Lung (tissue), 12 donors: ENCODE measurements around the gene PLCG2. TPM values are rescaled to one million over a fixed set of nuclear protein-coding genes. Genes with fewer than 3 reads are reported as not detected.

Experiments used
- ATAC-seq: fragments of 200-7000 bp; cut with Tn5 transposase; one replicate; pipeline ENCODE4 v1.9.1; 2020; ENCODE audit warnings: moderate number of reproducible peaks; ENCODE audit not compliant: insufficient read depth, low FRiP score
- DNase-seq, 3 donors: peaks; one replicate each; pipeline ENCODE4 v3.0.0-alpha.2; 2013 to 2017
- H3K27ac ChIP-seq, 2 donors: one replicate each; pipeline ENCODE4 v1.5.1; 2013; ENCODE audit warnings: mild to moderate bottlenecking in 2 of 2, moderate library complexity in 2 of 2, control low read depth in 1 of 2, inconsistent platforms in 1 of 2, low read depth in 1 of 2, low read length in 1 of 2
- H3K27me3 ChIP-seq, 3 donors: one replicate each; pipeline ENCODE4 v1.5.1; 2013; ENCODE audit warnings: low read length in 2 of 3; ENCODE audit not compliant: control insufficient read depth in 3 of 3, insufficient read depth in 3 of 3
- H3K36me3 ChIP-seq, 4 donors: one replicate each; pipeline ENCODE4 v1.5.1; 2013; ENCODE audit warnings: low read length in 4 of 4, mild to moderate bottlenecking in 1 of 4, moderate library complexity in 1 of 4; ENCODE audit not compliant: control insufficient read depth in 4 of 4, insufficient read depth in 4 of 4
- H3K4me1 ChIP-seq, 5 donors: one replicate each; pipeline ENCODE4 v1.5.1; 2013; ENCODE audit warnings: low read length in 5 of 5, mild to moderate bottlenecking in 2 of 5, moderate library complexity in 1 of 5; ENCODE audit not compliant: control insufficient read depth in 5 of 5, insufficient read depth in 5 of 5
- H3K4me3 ChIP-seq: one replicate; pipeline ENCODE4 v1.5.1; 2013; ENCODE audit warnings: mild to moderate bottlenecking, control low read depth, moderate library complexity
- H3K9ac ChIP-seq, 2 donors: one replicate each; pipeline ENCODE4 v1.5.1; 2013; ENCODE audit warnings: low read length in 2 of 2, control low read depth in 1 of 2; ENCODE audit not compliant: insufficient read depth in 1 of 2
- H3K9me3 ChIP-seq, 4 donors: one replicate each; pipeline ENCODE4 v1.5.1; 2013; ENCODE audit warnings: low read length in 3 of 4, mild to moderate bottlenecking in 1 of 4, moderate library complexity in 1 of 4; ENCODE audit not compliant: control insufficient read depth in 4 of 4, insufficient read depth in 3 of 4
- WGBS, 2 donors: extraction: QIAGEN DNeasy Blood & Tissue Kit; methylation state at CpG; one replicate each; pipeline ENCODE4 v1.1.7; 2013; 5-methylcytosine and 5-hydroxymethylcytosine counted together
- polyA plus RNA-seq, 2 donors: library from polyadenylated mRNA; stranded (reverse); fragments of 200-250 nt; gene quantifications; one replicate each; pipeline ENCODE4 v1.2.1, GENCODE V29; 2013
- total RNA-seq, 2 donors: library from RNA; depleted of rRNA in 1 of 2; stranded (reverse); fragments of >200 nt in 1 of 2; gene quantifications; one replicate each; pipeline ENCODE4 v1.2.1, GENCODE V29; 2014 to 2021
- TF ChIP-seq, protein P1 (sequence below): IDR thresholded peaks from 2 replicates; pipeline ENCODE4 v1.5.1; 2012; ENCODE audit warnings: mild to moderate bottlenecking; ENCODE audit errors: control extremely low read depth, extremely low read depth
- donor health status: control.
- donor health status: control.
- donor health status: Bipolar disorder and iron deficiency.
- donor health status: healthy.
- donor health status: DM: yes; HTN: yes; CAD: no.

The PLCG2 gene
- total and polyA plus RNA-seq, 4 donors = 8.8 to 41.0 (median 29.4) TPM

DNA sequence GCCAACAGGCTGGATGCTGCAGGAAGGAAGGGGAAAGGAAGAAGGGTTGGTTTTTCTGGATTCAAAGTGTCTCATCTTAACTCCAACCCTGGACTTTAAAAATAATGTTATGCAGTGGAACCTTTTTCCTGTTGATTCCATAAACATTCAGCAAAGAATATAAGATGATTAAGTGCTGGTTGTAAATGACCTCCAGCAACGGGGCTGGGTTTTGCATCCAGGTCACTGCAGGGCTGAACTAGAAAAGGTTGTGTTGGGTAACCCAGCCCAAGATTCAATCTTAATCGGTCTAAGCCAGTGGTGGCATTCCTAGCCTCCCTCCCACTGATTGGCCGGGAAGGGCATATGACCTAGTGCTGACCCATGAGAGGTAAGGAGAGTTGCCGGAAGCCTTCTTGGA is 34.2 kb upstream of the PLCG2 start:
- TF ChIP-seq, protein P1, sequence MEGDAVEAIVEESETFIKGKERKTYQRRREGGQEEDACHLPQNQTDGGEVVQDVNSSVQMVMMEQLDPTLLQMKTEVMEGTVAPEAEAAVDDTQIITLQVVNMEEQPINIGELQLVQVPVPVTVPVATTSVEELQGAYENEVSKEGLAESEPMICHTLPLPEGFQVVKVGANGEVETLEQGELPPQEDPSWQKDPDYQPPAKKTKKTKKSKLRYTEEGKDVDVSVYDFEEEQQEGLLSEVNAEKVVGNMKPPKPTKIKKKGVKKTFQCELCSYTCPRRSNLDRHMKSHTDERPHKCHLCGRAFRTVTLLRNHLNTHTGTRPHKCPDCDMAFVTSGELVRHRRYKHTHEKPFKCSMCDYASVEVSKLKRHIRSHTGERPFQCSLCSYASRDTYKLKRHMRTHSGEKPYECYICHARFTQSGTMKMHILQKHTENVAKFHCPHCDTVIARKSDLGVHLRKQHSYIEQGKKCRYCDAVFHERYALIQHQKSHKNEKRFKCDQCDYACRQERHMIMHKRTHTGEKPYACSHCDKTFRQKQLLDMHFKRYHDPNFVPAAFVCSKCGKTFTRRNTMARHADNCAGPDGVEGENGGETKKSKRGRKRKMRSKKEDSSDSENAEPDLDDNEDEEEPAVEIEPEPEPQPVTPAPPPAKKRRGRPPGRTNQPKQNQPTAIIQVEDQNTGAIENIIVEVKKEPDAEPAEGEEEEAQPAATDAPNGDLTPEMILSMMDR = no peak
- Histone ChIP-seq H3K27ac (no peak overlapping the region), H3K36me3 (no peaks in the 10 kb centered on the region), H3K4me1 (peaks cover 0 to 7% (median 0%) of the 10 kb centered on the region in 5 donors), H3K4me3 (no peak overlapping the region), H3K9me3 (no peaks in the 10 kb centered on the region), H3K9ac (no peak overlapping the region), H3K27me3 (peaks cover 0 to 7% (median 0%) of the 10 kb centered on the region in 3 donors)
- ATAC-seq = no peak
- no peak for DNase-seq
- 88 to 90% methylated on average over 4 of the region's 4 CpGs for WGBS, 2 donors

DNA sequence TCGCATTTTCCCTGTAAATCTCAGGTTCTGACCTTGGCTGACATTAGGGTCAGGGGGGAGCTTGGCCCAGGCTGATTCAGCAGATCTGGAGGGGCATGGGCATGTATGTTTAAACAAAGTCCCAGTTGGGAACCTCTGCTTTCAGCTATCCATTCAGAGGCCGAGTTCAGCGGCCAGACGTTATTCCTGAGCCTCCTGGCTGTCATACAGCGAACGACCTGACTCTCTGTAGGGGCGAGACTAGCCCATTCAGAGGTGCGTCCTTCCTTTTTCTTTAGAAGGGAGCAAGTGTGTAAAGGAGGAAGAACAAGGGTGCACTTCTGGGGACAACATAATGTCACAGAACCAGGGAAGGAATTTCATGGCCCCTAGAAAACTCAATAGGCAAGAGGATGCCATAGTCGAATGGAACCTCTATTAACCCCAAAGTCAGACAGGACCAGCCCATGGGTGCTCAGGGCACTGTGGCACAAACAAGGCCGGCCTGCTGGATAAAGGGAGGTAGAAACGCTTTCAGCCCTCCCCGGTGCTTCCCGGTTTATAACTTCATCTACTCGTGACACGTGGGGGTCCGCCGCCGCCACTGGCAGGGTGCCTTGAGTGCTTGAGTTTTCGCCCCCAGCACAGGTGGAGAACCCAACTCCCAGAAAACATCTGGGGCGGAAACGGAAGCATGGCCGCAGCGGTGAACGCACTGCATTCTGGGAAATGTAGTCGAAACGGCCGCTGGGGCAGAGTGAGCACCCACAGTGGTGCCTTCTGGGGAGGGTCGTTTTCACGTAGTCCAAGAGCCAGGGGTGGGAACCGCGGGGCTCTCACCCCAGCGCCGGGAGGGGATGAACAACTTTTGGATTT is 33.2 kb upstream of the PLCG2 start:
- Histone ChIP-seq H3K36me3 (no peaks in the 10 kb centered on the region), H3K27me3 (peaks cover 0 to 7% (median 0%) of the 10 kb centered on the region in 3 donors), H3K4me3 (peak overlapping the region; percentile 29), H3K9me3 (no peaks in the 10 kb centered on the region), H3K4me1 (peaks cover 0 to 7% (median 0%) of the 10 kb centered on the region in 5 donors), H3K27ac (peak overlapping the region in 1 of 2 donors; percentile 18), H3K9ac (no peak overlapping the region)
- 13 to 20% methylated on average over 33 of the region's 33 CpGs for WGBS, 2 donors
- peak; percentile 77 for ATAC-seq
- peak; percentile 68 to 73 (median 69) for DNase-seq
- TF ChIP-seq, protein P1 = no peak

DNA sequence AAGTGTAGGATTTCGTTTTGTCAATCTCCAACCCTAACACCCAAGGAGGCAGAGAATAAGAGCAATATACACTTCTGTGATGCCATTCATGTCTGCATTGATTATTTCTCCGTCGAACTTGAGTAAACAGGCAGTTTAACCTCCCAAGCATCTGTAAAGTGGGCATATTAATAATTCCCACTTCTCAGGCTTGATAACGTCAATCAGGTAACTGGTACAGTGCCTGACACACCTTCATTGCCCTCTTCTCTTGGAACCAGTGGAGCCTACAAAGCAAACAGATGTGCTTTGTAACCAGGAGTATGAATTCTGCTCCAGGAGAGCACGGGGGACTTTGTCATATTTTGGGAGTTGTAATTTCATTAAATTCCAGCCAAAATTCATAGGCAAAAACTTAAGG is 32.5 kb upstream of the PLCG2 start:
- no peak for ATAC-seq

More for the DNA sequence above, 32.5 kb upstream of the PLCG2 start:
- DNase-seq = no peak
- Histone ChIP-seq H3K4me1 (peaks cover 0 to 7% (median 0%) of the 10 kb centered on the region in 5 donors), H3K27me3 (peaks cover 0 to 7% (median 0%) of the 10 kb centered on the region in 3 donors), H3K27ac (no peak overlapping the region), H3K9me3 (no peaks in the 10 kb centered on the region), H3K36me3 (no peaks in the 10 kb centered on the region), H3K4me3 (peak overlapping the region; percentile 20), H3K9ac (no peak overlapping the region)
- 44 to 52% methylated on average over 5 of the region's 5 CpGs for WGBS, 2 donors
- TF ChIP-seq, protein P1 = no peak
